ENCODE data around the gene LUC7L3. TPM values are rescaled to one million over a fixed set of nuclear protein-coding genes. Genes with fewer than 3 reads are reported as not detected.

LUC7L3 gene
- total and polyA plus RNA-seq, 2 of the 13 experiments (the other 11 are each of a cell fraction or from before 2014, with no cell fraction given): 108 to 120 TPM

- TF ChIP-seq ZNF503 (CRISPR knock-in tag; IDR thresholded peaks at IDR 0.05): peak; percentile 94
- no peak for TF ChIP-seq MAF1 (CRISPR knock-in tag; IDR thresholded peaks at IDR 0.05; ENCODE audit: borderline replicate concordance)
- no peak for TF ChIP-seq PBX3 (CRISPR knock-in tag; IDR thresholded peaks at IDR 0.05; ENCODE audit: borderline replicate concordance)
- TF ChIP-seq ZNF775 (CRISPR knock-in tag; IDR thresholded peaks at IDR 0.05; ENCODE audit: borderline replicate concordance): peak; percentile 91; the same call in 1 of the 2 replicates
- no peak for TF ChIP-seq ZBTB2 (CRISPR knock-in tag; IDR thresholded peaks at IDR 0.05; ENCODE audit: low read depth)
- peak; percentile 90; the same call in 1 of the 2 replicates for TF ChIP-seq ATF7-NPFF (CRISPR knock-in tag; IDR thresholded peaks at IDR 0.05; ENCODE audit: low read depth)
- no peak for TF ChIP-seq ZNF496 (CRISPR knock-in tag; IDR thresholded peaks at IDR 0.05; ENCODE audit: insufficient replicate concordance)
- peak; percentile 91; the same call in 1 of the 2 replicates for TF ChIP-seq ELF4 (CRISPR knock-in tag; IDR thresholded peaks at IDR 0.05; ENCODE audit: borderline replicate concordance)
- peak; percentile 58; the same call in 1 of the 2 replicates for TF ChIP-seq ZNF3 (CRISPR knock-in tag; IDR thresholded peaks at IDR 0.05)
- peak; percentile 63 for TF ChIP-seq RNF2 (conservative IDR thresholded peaks at IDR 0.05; ENCODE audit: low read depth)
- TF ChIP-seq ZKSCAN8 (CRISPR knock-in tag; IDR thresholded peaks at IDR 0.05; ENCODE audit: borderline replicate concordance): peak; percentile 96
- TF ChIP-seq ZNF260 (CRISPR knock-in tag; IDR thresholded peaks at IDR 0.05; ENCODE audit: borderline replicate concordance, low read depth): no peak
- TF ChIP-seq RBAK (CRISPR knock-in tag; IDR thresholded peaks at IDR 0.05): no peak
- TF ChIP-seq ZNF432 (CRISPR knock-in tag; IDR thresholded peaks at IDR 0.05; ENCODE audit: borderline replicate concordance): no peak
- TF ChIP-seq ZNF274 (CRISPR knock-in tag; IDR thresholded peaks at IDR 0.05): peak; percentile 91; the same call in 1 of the 2 replicates
- TF ChIP-seq FOSL2 (CRISPR knock-in tag; IDR thresholded peaks at IDR 0.05): peak; percentile 96
- peak; percentile 85; the same call in 1 of the 2 replicates for TF ChIP-seq ZNF276 (CRISPR knock-in tag; IDR thresholded peaks at IDR 0.05; ENCODE audit: low read depth)
- peak; percentile 92 for TF ChIP-seq ZXDC (CRISPR knock-in tag; IDR thresholded peaks at IDR 0.05)
- TF ChIP-seq ZNF768 (CRISPR knock-in tag; IDR thresholded peaks at IDR 0.05): peak; percentile 99
- no peak for TF ChIP-seq FLYWCH1 (CRISPR knock-in tag; IDR thresholded peaks at IDR 0.05)
Observed at GRCh38 chr17:50684612-50685333, 34.6 kb upstream of the LUC7L3 start (continued).
